Naive thymus-derived CD4-positive, alpha-beta T cell (primary cell): Measurements from ENCODE around the gene PHIP. TPM values are rescaled to one million over a fixed set of nuclear protein-coding genes. Genes with fewer than 3 reads are reported as not detected.
A peak's percentile ranks its signal among the peaks of the same experiment; 100 is the strongest.

ENCODE experiments used
- ATAC-seq: fragments of 150-1000 bp; cut with Tn5 transposase; 2 replicates; pipeline ENCODE4 v1.10.0; 2021; ENCODE audit warnings: mild to moderate bottlenecking, moderate library complexity
- CTCF ChIA-PET: fragments of 350-600 bp; sonication (Branson Sonifier 250); formaldehyde crosslinking; loops from one replicate; lab custom pipeline; 2021; ENCODE audit warnings: antibody characterized with exemption; lab: Charles Lee
- POLR2A ChIA-PET: fragments of 350-600 bp; sonication (Branson Sonifier 250); formaldehyde crosslinking; loops from one replicate; lab custom pipeline; 2021; ENCODE audit warnings: antibody characterized with exemption, inconsistent platforms; lab: Charles Lee
- DNase-seq, 9 donors: peaks; one replicate each; pipeline versions ENCODE4 v3.0.0 to v3.0.0-alpha.2; 2020 to 2022; ENCODE audit warnings: mixed read lengths in 1 of 9
- H3K27ac ChIP-seq: one replicate; pipeline ENCODE4 v1.7.0; 2013; ENCODE audit warnings: mild to moderate bottlenecking, low read depth, low read length, moderate library complexity
- H3K27me3 ChIP-seq, 2 donors: one replicate each; pipeline ENCODE4 v1.7.0; 2013; ENCODE audit warnings: low read length in 2 of 2, mild to moderate bottlenecking in 2 of 2, moderate library complexity in 2 of 2; ENCODE audit not compliant: control insufficient read depth in 2 of 2, insufficient read depth in 2 of 2
- H3K36me3 ChIP-seq, 3 experiments: 1 replicate in 2 of 3; 2 replicates in 1 of 3; pipeline ENCODE4 v1.7.0; 2013; ENCODE audit warnings: low read length in 3 of 3, mild to moderate bottlenecking in 3 of 3, moderate library complexity in 1 of 3; ENCODE audit not compliant: insufficient read depth in 3 of 3, control insufficient read depth in 2 of 3
- H3K4me1 ChIP-seq, 2 donors: one replicate each; pipeline ENCODE4 v1.7.0; 2013; ENCODE audit warnings: low read length in 2 of 2, mild to moderate bottlenecking in 2 of 2, moderate library complexity in 1 of 2; ENCODE audit not compliant: control insufficient read depth in 2 of 2, insufficient read depth in 2 of 2
- H3K4me3 ChIP-seq: 2 replicates; pipeline ENCODE4 v1.7.0; 2013; ENCODE audit warnings: mild to moderate bottlenecking, low read length
- H3K9me3 ChIP-seq, 3 experiments: 1 replicate in 2 of 3; 2 replicates in 1 of 3; pipeline ENCODE4 v1.7.0; 2013; ENCODE audit warnings: low read length in 3 of 3; ENCODE audit not compliant: control insufficient read depth in 2 of 3
- H3K27ac Mint-ChIP-seq, 9 donors: one replicate each; pipeline ENCODE4 v1.8.0; 2020 to 2022; ENCODE audit warnings: mixed read lengths in 9 of 9, mild to moderate bottlenecking in 8 of 9, moderate library complexity in 5 of 9, inconsistent platforms in 2 of 9
- H3K27me3 Mint-ChIP-seq, 5 donors: one replicate each; pipeline ENCODE4 v1.8.0; 2021 to 2022; ENCODE audit warnings: mixed read lengths in 5 of 5, mild to moderate bottlenecking in 1 of 5
- H3K36me3 Mint-ChIP-seq, 5 donors: one replicate each; pipeline ENCODE4 v1.8.0; 2020 to 2022; ENCODE audit warnings: mixed read lengths in 5 of 5, mild to moderate bottlenecking in 3 of 5, inconsistent platforms in 1 of 5
- H3K4me1 Mint-ChIP-seq, 7 donors: one replicate each; pipeline ENCODE4 v1.8.0; 2020 to 2022; ENCODE audit warnings: mixed read lengths in 7 of 7, mild to moderate bottlenecking in 3 of 7, inconsistent platforms in 1 of 7
- H3K4me3 Mint-ChIP-seq, 10 donors: one replicate each; pipeline ENCODE4 v1.8.0; 2020 to 2022; ENCODE audit warnings: mild to moderate bottlenecking in 10 of 10, mixed read lengths in 10 of 10, moderate library complexity in 6 of 10, inconsistent platforms in 2 of 10
- H3K9me3 Mint-ChIP-seq, 11 donors: one replicate each; pipeline ENCODE4 v1.8.0; 2020 to 2022; ENCODE audit warnings: mixed read lengths in 11 of 11, mild to moderate bottlenecking in 4 of 11, inconsistent platforms in 1 of 11, moderate library complexity in 1 of 11
- intact Hi-C, 2 donors: fragments of 100-400 bp; cut with micrococcal nuclease; formaldehyde crosslinking; loops; one replicate each; pipeline ENCODE4 v1.15.1; 2023
- polyA plus RNA-seq, 2 donors: library from polyadenylated mRNA; unstranded; fragments of 300-500 nt; fragmentation: Illumina TruSeq; gene quantifications; one replicate each; pipeline ENCODE4 v1.2.3, GENCODE V29; 2021
- total RNA-seq, 6 experiments: library from RNA in 5 of 6; stranded (reverse) in 5 of 6; gene quantifications; 1 replicate in 5 of 6; 2 replicates in 1 of 6; pipeline ENCODE4 v1.2.3 and lab custom pipeline; 2021 to 2026

PHIP gene
- total and polyA plus RNA-seq, 7 experiments from 2014 or later: 13.4 to 46.8 (median 41.3) TPM

DNA sequence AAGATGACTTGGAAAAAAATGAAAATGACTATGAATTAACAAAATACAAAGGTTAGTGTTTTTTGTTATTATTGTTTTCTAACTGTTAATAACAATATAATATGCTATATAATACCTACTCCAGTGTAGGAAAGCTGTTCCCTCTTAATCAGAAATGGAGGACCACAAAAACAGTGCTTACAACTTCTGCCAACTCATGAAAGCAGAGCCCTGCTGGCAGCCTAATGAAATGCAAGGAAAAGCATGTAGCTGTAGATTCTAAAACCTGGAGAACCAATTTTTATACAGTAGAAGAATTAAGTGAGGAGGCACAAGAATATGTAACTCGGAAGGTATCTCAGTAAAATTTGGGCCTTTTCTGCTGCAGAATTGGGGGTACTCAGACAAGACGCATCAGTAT lies 29.4 kb downstream of the PHIP start:
- Mint-ChIP-seq H3K4me3 (no peak overlapping the region), H3K27me3 (no peaks in the 10 kb centered on the region), H3K36me3 (peaks cover 19 to 46% (median 29%) of the 10 kb centered on the region in 5 donors), H3K9me3 (peaks cover 0 to 12% (median 3%) of the 10 kb centered on the region in 11 donors), H3K4me1 (peaks cover 10 to 70% (median 49%) of the 10 kb centered on the region in 7 donors), H3K27ac (no peak overlapping the region)
- CTCF ChIA-PET: interaction anchor here (0.7 to 1.1 kb wide), 2 partner anchors 24 to 60 kb away, joined by 3 read pairs; no protein-coding TSS in a partner anchor
- no peak overlapping the region for H3K27ac ChIP-seq
- DNase-seq (no peak), ATAC-seq (peak; percentile 55)
- no peaks in the 10 kb centered on the region for H3K27me3 ChIP-seq
- peaks cover 0 to 15% (median 4%) of the 10 kb centered on the region in 3 experiments for H3K36me3 ChIP-seq
- no peak overlapping the region for H3K4me3 ChIP-seq
- peaks cover 4% of the 10 kb centered on the region in 2 donors for H3K4me1 ChIP-seq
- POLR2A ChIA-PET: interaction anchor here (0.7 to 1.4 kb wide), 2 partner anchors 30 to 68 kb away, joined by 3 read pairs; partner anchors contain the start of gene PHIP
- H3K9me3 ChIP-seq: no peaks in the 10 kb centered on the region
- intact Hi-C loops: loop anchor here in 1 of 2 donors (1.0 kb wide), 1 partner anchor 8 kb away; no protein-coding TSS in a partner anchor

DNA sequence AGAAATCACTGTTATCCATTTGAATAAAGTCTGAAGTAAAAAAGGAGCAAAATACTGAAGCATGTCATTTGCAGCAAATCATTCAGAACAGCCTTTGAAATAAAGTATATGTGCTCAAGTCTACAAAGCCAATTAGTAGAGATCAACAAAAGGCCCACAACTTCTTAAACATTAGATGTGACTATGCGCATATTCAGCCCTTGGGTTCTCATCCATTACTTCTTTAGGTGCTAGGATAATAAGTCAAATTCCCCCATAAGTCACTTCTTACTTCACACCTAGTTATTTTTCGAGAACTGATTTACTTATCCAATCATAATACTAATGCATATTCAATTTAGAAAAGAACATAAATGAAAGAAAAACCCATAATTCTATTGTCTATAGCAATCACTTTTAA lies 31.0 kb downstream of the PHIP start:
- H3K4me1 Mint-ChIP-seq: peaks cover 13 to 85% (median 60%) of the 10 kb centered on the region in 7 donors
- Histone ChIP-seq H3K27ac (no peak overlapping the region), H3K9me3 (no peaks in the 10 kb centered on the region), H3K36me3 (peaks cover 0 to 4% (median 2%) of the 10 kb centered on the region in 3 experiments), H3K4me3 (no peak overlapping the region), H3K4me1 (peaks cover 7 to 11% of the 10 kb centered on the region in 2 donors), H3K27me3 (no peaks in the 10 kb centered on the region)
- POLR2A ChIA-PET: no interaction called here
- no peak overlapping the region for H3K4me3 Mint-ChIP-seq
- ATAC-seq: no peak
- peaks cover 11 to 36% (median 23%) of the 10 kb centered on the region in 5 donors for H3K36me3 Mint-ChIP-seq
- intact Hi-C loops: loop anchor here in 1 of 2 donors (1.0 kb wide), 1 partner anchor 8 kb away; no protein-coding TSS in a partner anchor
- CTCF ChIA-PET: no interaction called here
- peak overlapping the region in 4 of 9 donors; percentile 7 to 40 (median 24) for H3K27ac Mint-ChIP-seq
- H3K27me3 Mint-ChIP-seq: no peaks in the 10 kb centered on the region
- no peak for DNase-seq
- peaks cover 0 to 4% (median 2%) of the 10 kb centered on the region in 11 donors for H3K9me3 Mint-ChIP-seq

DNA sequence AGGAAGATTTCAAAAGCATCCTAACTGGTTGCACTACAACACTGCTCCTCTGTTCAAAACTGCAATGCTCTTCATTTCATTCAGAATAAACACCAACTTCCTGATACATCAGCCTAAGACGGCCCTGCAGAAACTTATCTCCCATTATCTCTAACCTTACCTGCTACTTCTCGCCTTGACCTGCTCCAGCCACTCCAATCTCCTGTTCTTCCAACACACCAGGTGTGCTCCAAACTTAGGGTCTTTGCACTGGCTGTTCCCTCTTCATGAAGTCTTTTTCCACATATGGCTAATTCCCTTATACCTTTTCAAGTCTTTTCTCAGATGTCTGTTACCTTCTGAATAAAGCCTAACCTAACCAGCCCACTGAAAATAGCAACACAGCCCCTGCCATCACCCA lies 32.1 kb downstream of the PHIP start:
- ChIA-PET CTCF (interaction anchor here (0.6 kb wide), 1 partner anchor 14 kb away, joined by 3 read pairs; no protein-coding TSS in a partner anchor), POLR2A (interaction anchor here (0.6 to 2.5 kb wide), 2 partner anchors 8 to 31 kb away, joined by 3 to 15 read pairs; partner anchors contain the start of gene PHIP)
- Mint-ChIP-seq H3K4me3 (peak overlapping the region in 6 of 10 donors; percentile 1 to 68 (median 24)), H3K27me3 (no peaks in the 10 kb centered on the region), H3K36me3 (peaks cover 9 to 32% (median 16%) of the 10 kb centered on the region in 5 donors), H3K9me3 (peaks cover 0 to 2% (median 0%) of the 10 kb centered on the region in 11 donors), H3K27ac (peak overlapping the region in 5 of 9 donors; percentile 0 to 80 (median 40)), H3K4me1 (peaks cover 18 to 85% (median 67%) of the 10 kb centered on the region in 7 donors)
- intact Hi-C loops: no loop called here
- Histone ChIP-seq H3K36me3 (peaks cover 0 to 4% (median 1%) of the 10 kb centered on the region in 3 experiments), H3K4me1 (peaks cover 7 to 11% of the 10 kb centered on the region in 2 donors), H3K9me3 (no peaks in the 10 kb centered on the region), H3K27me3 (no peaks in the 10 kb centered on the region), H3K27ac (no peak overlapping the region), H3K4me3 (no peak overlapping the region)
- DNase-seq (no peak), ATAC-seq (no peak)

DNA sequence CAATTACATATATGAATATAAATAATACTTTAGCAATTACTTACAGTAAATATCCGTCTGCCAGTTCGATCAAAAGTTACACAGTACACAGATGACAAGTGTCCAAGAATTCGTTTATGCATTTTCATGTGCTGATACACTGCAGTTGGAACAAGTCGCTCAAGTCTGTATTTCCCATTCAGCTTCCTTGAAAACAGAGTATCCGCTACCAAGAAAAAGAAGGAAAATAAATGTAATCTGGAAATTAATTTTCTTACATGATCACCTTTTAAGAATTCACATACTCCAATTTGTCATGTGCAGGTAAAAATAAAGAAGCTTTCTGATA lies 35.3 kb downstream of the PHIP start:
- Histone ChIP-seq H3K4me1 (peaks cover 7 to 11% of the 10 kb centered on the region in 2 donors), H3K27me3 (no peaks in the 10 kb centered on the region), H3K4me3 (no peak overlapping the region), H3K27ac (no peak overlapping the region), H3K9me3 (no peaks in the 10 kb centered on the region), H3K36me3 (peaks cover 0 to 4% (median 0%) of the 10 kb centered on the region in 3 experiments)
- peaks cover 30 to 88% (median 71%) of the 10 kb centered on the region in 7 donors for H3K4me1 Mint-ChIP-seq
- no peaks in the 10 kb centered on the region for H3K27me3 Mint-ChIP-seq
- peaks cover 0 to 2% (median 0%) of the 10 kb centered on the region in 11 donors for H3K9me3 Mint-ChIP-seq
- H3K36me3 Mint-ChIP-seq: peaks cover 11 to 37% (median 28%) of the 10 kb centered on the region in 5 donors
- ChIA-PET CTCF (interaction anchor here (1.8 kb wide), 1 partner anchor 36 kb away, joined by 5 read pairs; the partner anchor contains the start of gene PHIP), POLR2A (interaction anchor here (0.8 to 1.9 kb wide), 4 partner anchors 8 to 35 kb away, joined by 3 to 10 read pairs (median 4); partner anchors contain the start of gene PHIP)
- DNase-seq: no peak
- peak overlapping the region in 2 of 9 donors; percentile 9 to 10 for H3K27ac Mint-ChIP-seq
- no peak for ATAC-seq
- intact Hi-C loops: loop anchor here (2.0 to 5.0 kb wide), 2 partner anchors 35 to 36 kb away; partner anchors contain the start of gene PHIP (in 2 of the 2)
- H3K4me3 Mint-ChIP-seq: peak overlapping the region in 3 of 10 donors; percentile 26 to 46 (median 35)

DNA sequence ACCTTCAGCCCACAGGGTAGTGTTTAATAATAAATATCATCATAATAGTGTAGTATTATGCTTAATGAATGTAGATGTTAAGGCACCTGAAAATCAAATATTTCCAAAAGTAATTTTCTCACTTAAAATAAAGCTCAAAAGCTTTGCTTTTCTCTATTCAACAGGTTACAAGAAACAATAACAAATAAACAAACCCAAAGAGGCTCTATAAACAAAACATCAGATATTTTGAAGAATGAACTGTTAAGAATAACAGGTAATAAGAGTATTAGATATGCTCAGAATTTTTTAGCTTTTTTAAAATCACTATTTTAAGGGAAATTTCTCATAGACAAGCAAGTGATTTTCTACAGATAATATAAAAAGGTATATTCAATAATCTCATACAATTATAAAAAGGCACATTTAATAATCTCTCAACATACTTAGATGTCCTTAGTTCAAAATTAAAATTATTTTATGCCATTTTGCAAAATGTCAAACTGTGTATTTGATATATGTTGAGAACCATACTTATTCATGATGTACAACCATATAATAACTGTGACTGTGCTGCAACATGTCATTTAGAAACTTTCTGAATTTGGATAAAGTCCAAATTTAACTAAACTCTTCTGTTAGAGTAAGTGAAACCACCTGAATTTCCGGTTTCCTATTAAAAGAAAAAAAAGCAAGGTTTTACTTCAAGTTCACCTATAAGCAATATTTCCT lies 35.8 kb downstream of the PHIP start:
- no peaks in the 10 kb centered on the region for H3K27me3 ChIP-seq
- H3K4me3 ChIP-seq: no peak overlapping the region
- ATAC-seq (no peak), DNase-seq (peak in 4 of 9 donors; percentile 11 to 27 (median 18))
- intact Hi-C loops: loop anchor here (2.0 to 5.0 kb wide), 2 partner anchors 35 to 37 kb away; partner anchors contain the start of gene PHIP (in 2 of the 2)
- Mint-ChIP-seq H3K4me1 (peaks cover 29 to 83% (median 68%) of the 10 kb centered on the region in 7 donors), H3K9me3 (peaks cover 0 to 2% (median 0%) of the 10 kb centered on the region in 11 donors), H3K27me3 (no peaks in the 10 kb centered on the region), H3K4me3 (peak overlapping the region in 2 of 10 donors; percentile 35 to 46), H3K27ac (peak overlapping the region in 1 of 9 donors; percentile 10), H3K36me3 (peaks cover 14 to 39% (median 31%) of the 10 kb centered on the region in 5 donors)
- H3K4me1 ChIP-seq: peaks cover 7 to 11% of the 10 kb centered on the region in 2 donors
- POLR2A ChIA-PET: interaction anchor here (1.9 kb wide), 1 partner anchor 36 kb away, joined by 10 read pairs; the partner anchor contains the start of gene PHIP
- no peaks in the 10 kb centered on the region for H3K9me3 ChIP-seq
- CTCF ChIA-PET: interaction anchor here (1.8 kb wide), 1 partner anchor 36 kb away, joined by 5 read pairs; the partner anchor contains the start of gene PHIP
- H3K36me3 ChIP-seq: peaks cover 0 to 7% (median 0%) of the 10 kb centered on the region in 3 experiments
- no peak overlapping the region for H3K27ac ChIP-seq

DNA sequence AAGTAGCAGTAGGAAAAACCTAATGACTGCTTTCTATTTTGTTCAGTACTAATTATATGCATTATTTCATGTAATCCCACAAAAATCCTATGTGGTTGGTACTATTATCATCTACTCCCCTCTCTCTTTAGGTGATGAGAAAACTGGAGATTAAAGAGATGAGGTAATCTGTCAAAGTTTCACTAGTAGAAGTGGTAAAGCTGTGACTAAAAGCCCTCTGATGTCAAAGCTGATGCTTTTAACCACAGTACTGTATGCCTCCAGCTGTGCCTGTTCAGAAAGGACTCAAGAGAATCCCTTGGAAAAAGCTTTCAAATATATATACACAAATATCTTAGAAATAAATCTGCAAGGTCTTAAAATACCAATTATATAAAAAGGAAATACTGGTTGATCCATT lies 38.0 kb downstream of the PHIP start:
- no peaks in the 10 kb centered on the region for H3K9me3 Mint-ChIP-seq
- Histone ChIP-seq H3K4me1 (peaks cover 3 to 11% of the 10 kb centered on the region in 2 donors), H3K9me3 (no peaks in the 10 kb centered on the region), H3K4me3 (no peak overlapping the region), H3K27me3 (no peaks in the 10 kb centered on the region), H3K36me3 (peaks cover 0 to 10% (median 0%) of the 10 kb centered on the region in 3 experiments), H3K27ac (no peak overlapping the region)
- ChIA-PET CTCF (no interaction called here), POLR2A (no interaction called here)
- ATAC-seq (no peak), DNase-seq (no peak)
- intact Hi-C loops: loop anchor here (1.0 to 5.0 kb wide), 4 partner anchors 8 to 37 kb away; partner anchors contain the start of gene PHIP (in 1 of the 2)
- no peak overlapping the region for H3K4me3 Mint-ChIP-seq
- H3K27ac Mint-ChIP-seq: no peak overlapping the region
- no peaks in the 10 kb centered on the region for H3K27me3 Mint-ChIP-seq
- H3K36me3 Mint-ChIP-seq: peaks cover 22 to 52% (median 41%) of the 10 kb centered on the region in 5 donors
- peaks cover 30 to 81% (median 64%) of the 10 kb centered on the region in 7 donors for H3K4me1 Mint-ChIP-seq
